Loucy (cell line): Measurements from ENCODE around the gene VILL.

ENCODE experiments used
- H2AFZ ChIP-seq: fragments of 200-600 bp; sonication (generic); 2 replicates; pipeline ENCODE4 v1.6.0; 2016; ENCODE audit warnings: antibody characterized with exemption, mild to moderate bottlenecking, low read length, moderate library complexity
- H3F3A ChIP-seq: fragments of 200-600 bp; 2 replicates; pipeline ENCODE4 v1.6.0; 2016; ENCODE audit warnings: antibody characterized with exemption, low read depth, mild to moderate bottlenecking
- H3K27me3 ChIP-seq: fragments of 200-600 bp; sonication (generic); 2 replicates; pipeline ENCODE4 v1.6.1; 2014; ENCODE audit warnings: low read length, mild to moderate bottlenecking; ENCODE audit not compliant: insufficient read depth, poor library complexity, severe bottlenecking
- H3K36me3 ChIP-seq: fragments of 200-600 bp; sonication (generic); 2 replicates; pipeline ENCODE4 v1.6.1; 2016; ENCODE audit warnings: low read length; ENCODE audit not compliant: insufficient read depth
- H3K4me1 ChIP-seq: fragments of 200-600 bp; sonication (generic); 2 replicates; pipeline ENCODE4 v1.5.1; 2014; ENCODE audit warnings: low read length, mild to moderate bottlenecking; ENCODE audit not compliant: insufficient read depth, poor library complexity, severe bottlenecking
- H3K4me2 ChIP-seq: fragments of 200-600 bp; sonication (generic); 2 replicates; pipeline ENCODE4 v1.6.0; 2014; ENCODE audit warnings: antibody characterized with exemption, low read length, low read depth, mild to moderate bottlenecking; ENCODE audit not compliant: poor library complexity, severe bottlenecking
- H3K4me3 ChIP-seq: fragments of 200-600 bp; sonication (generic); 2 replicates; pipeline ENCODE4 v1.5.1; 2014; ENCODE audit warnings: low read length, mild to moderate bottlenecking, mixed read lengths; ENCODE audit not compliant: poor library complexity, severe bottlenecking
- H3K79me2 ChIP-seq: fragments of 200-600 bp; sonication (generic); 2 replicates; pipeline ENCODE4 v1.6.1; 2014; ENCODE audit warnings: low read length; ENCODE audit not compliant: insufficient read depth
- H3K9ac ChIP-seq: fragments of 200-600 bp; sonication (generic); 2 replicates; pipeline ENCODE4 v1.6.0; 2014; ENCODE audit warnings: mild to moderate bottlenecking, low read depth, low read length, moderate library complexity; ENCODE audit not compliant: poor library complexity, severe bottlenecking
- H3K9me2 ChIP-seq: fragments of 200-600 bp; sonication (generic); replicated peaks from 2 replicates; pipeline ENCODE4 v1.6.1; 2016; ENCODE audit warnings: low read depth, low read length, mixed read lengths
- H3K9me3 ChIP-seq: fragments of 200-600 bp; sonication (generic); 2 replicates; pipeline ENCODE4 v1.6.1; 2014; ENCODE audit warnings: mild to moderate bottlenecking, antibody characterized with exemption, low read length, low read depth; ENCODE audit not compliant: insufficient read depth
- H4K20me1 ChIP-seq: fragments of 200-600 bp; sonication (generic); 2 replicates; pipeline ENCODE4 v1.6.0; 2014; ENCODE audit warnings: antibody characterized with exemption, low read length, mild to moderate bottlenecking; ENCODE audit not compliant: insufficient read depth, poor library complexity, severe bottlenecking
- EZH2phosphoT487 ChIP-seq: fragments of 200-600 bp; IDR thresholded peaks from 2 replicates; pipeline ENCODE4 v1.6.1; 2018; ENCODE audit warnings: antibody characterized with exemption, mild to moderate bottlenecking, moderate library complexity, borderline replicate concordance
- TF ChIP-seq, protein P1 (sequence below): fragments of 200-600 bp; sonication (generic); conservative IDR thresholded peaks from 2 replicates; pipeline ENCODE4 v1.5.1; 2014; ENCODE audit warnings: mild to moderate bottlenecking, antibody characterized with exemption, low read length

Gene VILL

DNA sequence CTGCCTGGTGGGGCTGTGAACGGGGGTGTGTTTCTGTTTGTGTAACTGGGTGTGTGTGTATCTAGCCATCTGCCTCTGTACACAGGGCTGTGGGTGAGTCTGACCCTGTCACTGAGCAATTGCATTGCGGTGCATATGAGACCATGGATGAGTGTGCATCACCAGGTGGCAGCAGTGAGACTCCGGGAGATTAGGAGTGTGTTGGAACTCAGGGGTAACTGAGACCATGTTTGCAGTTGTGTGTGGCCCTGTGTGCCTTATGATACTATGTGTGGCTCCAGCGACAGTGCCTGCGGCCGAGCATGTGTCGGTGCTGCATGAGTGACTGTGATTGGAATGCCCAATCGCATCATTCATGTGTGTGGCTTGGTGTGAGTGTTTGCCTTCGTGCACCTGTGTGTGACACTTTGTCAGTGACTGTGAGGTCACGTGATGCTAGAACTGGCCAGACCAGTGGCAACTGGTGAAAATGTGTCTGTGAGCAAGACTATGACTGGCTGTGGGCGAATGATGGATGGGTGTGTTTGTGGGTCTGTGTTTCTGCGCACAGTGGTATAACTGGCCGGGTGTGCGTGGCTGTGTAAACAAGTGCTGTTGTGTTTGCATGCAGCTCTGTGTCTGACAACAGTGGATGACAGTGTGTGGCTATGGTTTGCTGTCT, 14.0 kb downstream of the VILL start:
- H4K20me1 ChIP-seq = no peaks in the 10 kb centered on the region
- no peaks in the 10 kb centered on the region for H3K27me3 ChIP-seq
- no peaks in the 10 kb centered on the region for H3K4me1 ChIP-seq

DNA sequence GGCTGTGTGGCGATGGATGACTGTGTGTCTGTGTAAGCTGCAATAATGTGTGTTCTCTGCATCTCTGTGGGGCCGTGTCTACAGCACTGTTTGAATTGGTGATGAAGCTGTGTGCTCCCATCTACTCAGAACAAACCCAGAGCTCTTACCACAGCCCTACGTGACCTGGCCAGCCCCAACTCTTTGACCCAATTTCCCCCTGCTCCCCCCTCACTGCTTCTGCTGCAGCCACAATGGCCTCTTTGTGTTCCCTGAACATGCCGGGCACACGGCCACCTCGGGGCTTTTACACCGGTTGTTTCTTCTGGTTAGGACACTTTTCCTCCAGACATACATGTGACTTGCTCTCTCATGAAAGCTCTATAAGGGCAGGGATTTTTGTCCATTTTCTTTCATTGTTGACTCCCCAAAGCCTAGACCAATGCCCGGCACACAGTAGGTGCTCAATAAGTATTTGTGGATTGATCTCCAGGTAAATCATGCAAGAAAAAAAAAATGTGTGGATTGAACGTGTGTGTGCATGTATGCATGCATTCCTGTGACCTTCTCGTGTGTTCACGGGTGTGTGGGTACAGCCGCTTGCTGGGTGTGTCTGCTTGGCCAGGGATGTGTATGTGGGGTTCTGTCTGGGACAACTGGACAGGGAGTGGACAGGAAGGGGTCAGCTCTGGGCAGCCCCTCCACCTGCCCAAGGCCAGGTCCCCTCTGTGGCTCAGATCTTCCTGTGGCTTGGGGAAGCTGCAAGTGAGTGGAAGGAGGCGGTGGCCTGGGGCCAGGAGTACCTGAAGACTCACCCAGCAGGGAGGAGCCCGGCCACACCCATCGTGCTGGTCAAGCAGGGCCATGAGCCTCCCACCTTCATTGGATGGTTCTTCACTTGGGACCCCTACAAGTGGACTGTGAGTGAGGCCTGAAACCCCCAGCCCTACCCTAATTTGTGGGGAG, 14.8 kb downstream of the VILL start:
- Histone ChIP-seq H3K9me3 (no peaks in the 10 kb centered on the region), H3K79me2 (no peaks in the 10 kb centered on the region), H3K9ac (no peak overlapping the region), H2AFZ (no peak overlapping the region), H3K36me3 (peaks cover 17% of the 10 kb centered on the region; the same call in 1 of the 2 replicates), H3K4me2 (no peak overlapping the region), H3K4me1 (no peaks in the 10 kb centered on the region), H3K4me3 (no peak overlapping the region), H3K27me3 (no peaks in the 10 kb centered on the region), H3K9me2 (no peaks in the 10 kb centered on the region), H3F3A (no peaks in the 10 kb centered on the region), H4K20me1 (no peaks in the 10 kb centered on the region)
- TF ChIP-seq EZH2phosphoT487 = no peak
- TF ChIP-seq, protein P1, sequence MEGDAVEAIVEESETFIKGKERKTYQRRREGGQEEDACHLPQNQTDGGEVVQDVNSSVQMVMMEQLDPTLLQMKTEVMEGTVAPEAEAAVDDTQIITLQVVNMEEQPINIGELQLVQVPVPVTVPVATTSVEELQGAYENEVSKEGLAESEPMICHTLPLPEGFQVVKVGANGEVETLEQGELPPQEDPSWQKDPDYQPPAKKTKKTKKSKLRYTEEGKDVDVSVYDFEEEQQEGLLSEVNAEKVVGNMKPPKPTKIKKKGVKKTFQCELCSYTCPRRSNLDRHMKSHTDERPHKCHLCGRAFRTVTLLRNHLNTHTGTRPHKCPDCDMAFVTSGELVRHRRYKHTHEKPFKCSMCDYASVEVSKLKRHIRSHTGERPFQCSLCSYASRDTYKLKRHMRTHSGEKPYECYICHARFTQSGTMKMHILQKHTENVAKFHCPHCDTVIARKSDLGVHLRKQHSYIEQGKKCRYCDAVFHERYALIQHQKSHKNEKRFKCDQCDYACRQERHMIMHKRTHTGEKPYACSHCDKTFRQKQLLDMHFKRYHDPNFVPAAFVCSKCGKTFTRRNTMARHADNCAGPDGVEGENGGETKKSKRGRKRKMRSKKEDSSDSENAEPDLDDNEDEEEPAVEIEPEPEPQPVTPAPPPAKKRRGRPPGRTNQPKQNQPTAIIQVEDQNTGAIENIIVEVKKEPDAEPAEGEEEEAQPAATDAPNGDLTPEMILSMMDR = no peak

More for the DNA sequence above, 14.0 kb downstream of the VILL start:
- Histone ChIP-seq H3K9me3 (no peaks in the 10 kb centered on the region), H3F3A (no peaks in the 10 kb centered on the region), H3K36me3 (peaks cover 19% of the 10 kb centered on the region; the same call in 1 of the 2 replicates), H3K9me2 (no peaks in the 10 kb centered on the region), H3K4me2 (no peak overlapping the region), H2AFZ (no peak overlapping the region), H3K4me3 (no peak overlapping the region), H3K9ac (no peak overlapping the region), H3K79me2 (no peaks in the 10 kb centered on the region)
- no peak for TF ChIP-seq EZH2phosphoT487
- TF ChIP-seq, protein P1 = peak; percentile 72

DNA sequence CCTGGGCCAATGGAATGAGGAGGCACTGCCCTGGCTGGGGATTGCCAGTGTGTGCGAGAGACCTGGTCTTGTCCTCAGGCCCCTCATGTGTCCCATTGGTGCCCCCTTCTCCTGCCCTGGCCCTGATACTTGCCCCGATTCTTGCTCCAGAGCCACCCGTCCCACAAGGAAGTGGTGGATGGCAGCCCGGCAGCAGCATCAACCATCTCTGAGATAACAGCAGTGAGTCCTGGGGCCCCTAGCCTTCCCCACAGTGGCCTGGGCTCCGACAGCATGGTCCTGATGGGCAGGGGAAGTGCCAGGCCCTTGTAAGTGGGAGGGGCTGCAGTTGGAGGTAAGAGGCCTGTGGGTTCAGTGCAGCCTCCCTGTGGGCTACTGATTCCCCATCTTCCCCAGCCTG, 15.4 kb downstream of the VILL start:
- H3K9ac ChIP-seq = no peak overlapping the region
- H3K79me2 ChIP-seq = no peaks in the 10 kb centered on the region
- no peaks in the 10 kb centered on the region for H3K9me2 ChIP-seq
- TF ChIP-seq EZH2phosphoT487 = no peak
- TF ChIP-seq, protein P1 = no peak
- no peaks in the 10 kb centered on the region for H3K9me3 ChIP-seq
- H2AFZ ChIP-seq = no peak overlapping the region
- no peaks in the 10 kb centered on the region for H3K27me3 ChIP-seq
- H3K36me3 ChIP-seq = peaks cover 17% of the 10 kb centered on the region; the same call in 1 of the 2 replicates
- no peak overlapping the region for H3K4me2 ChIP-seq
- H3K4me3 ChIP-seq = no peak overlapping the region
- no peaks in the 10 kb centered on the region for H3F3A ChIP-seq
- H3K4me1 ChIP-seq = no peaks in the 10 kb centered on the region
- H4K20me1 ChIP-seq = no peaks in the 10 kb centered on the region
